Measurements from ENCODE around the gene SEMA3C.

Gene SEMA3C

GRCh38 chr7:80807166-80807900, 111.5 kb downstream of the SEMA3C start:
- H3K9ac ChIP-seq (ENCODE audit: low read length) = no peak overlapping the region
- no peak overlapping the region for H3K4me3 ChIP-seq (ENCODE audit: low read depth in 1 of 2, low read length in 2 of 2)
- no peaks in the 10 kb centered on the region for H3K9me3 ChIP-seq (ENCODE audit: low read length)
- H3K36me3 ChIP-seq (ENCODE audit: insufficient read depth, low read length) = peaks cover 11% of the 10 kb centered on the region
- H3K27me3 ChIP-seq (ENCODE audit: control insufficient read depth in 1 of 2, insufficient read depth in 2 of 2, low read length in 2 of 2) = no peaks in the 10 kb centered on the region
- no peak overlapping the region for H3K27ac ChIP-seq (ENCODE audit: low read depth, low read length)
- H3K4me1 ChIP-seq (ENCODE audit: insufficient read depth, low read length) = peaks cover 12% of the 10 kb centered on the region

GRCh38 chr7:80806663-80807062, 112.2 kb downstream of the SEMA3C start:
- no peak overlapping the region for H3K27ac ChIP-seq (ENCODE audit: low read depth, low read length)

GRCh38 chr7:80804589-80804988, 114.3 kb downstream of the SEMA3C start:
- no peaks in the 10 kb centered on the region for H3K9me3 ChIP-seq (ENCODE audit: low read length)
- no peaks in the 10 kb centered on the region for H3K27me3 ChIP-seq (ENCODE audit: control insufficient read depth in 1 of 2, insufficient read depth in 2 of 2, low read length in 2 of 2)
- H3K36me3 ChIP-seq (ENCODE audit: insufficient read depth, low read length) = peaks cover 8% of the 10 kb centered on the region
- no peak overlapping the region for H3K4me3 ChIP-seq (ENCODE audit: low read depth in 1 of 2, low read length in 2 of 2)
- no peak overlapping the region for H3K9ac ChIP-seq (ENCODE audit: low read length)
- H3K4me1 ChIP-seq (ENCODE audit: insufficient read depth, low read length) = peaks cover 12% of the 10 kb centered on the region
- H3K27ac ChIP-seq (ENCODE audit: low read depth, low read length) = no peak overlapping the region

More at GRCh38 chr7:80806663-80807062, 112.2 kb downstream of the SEMA3C start:
- peaks cover 11% of the 10 kb centered on the region for H3K36me3 ChIP-seq (ENCODE audit: insufficient read depth, low read length)
- no peak overlapping the region for H3K9ac ChIP-seq (ENCODE audit: low read length)
- H3K27me3 ChIP-seq (ENCODE audit: control insufficient read depth in 1 of 2, insufficient read depth in 2 of 2, low read length in 2 of 2) = no peaks in the 10 kb centered on the region
- peaks cover 12% of the 10 kb centered on the region for H3K4me1 ChIP-seq (ENCODE audit: insufficient read depth, low read length)
- H3K4me3 ChIP-seq (ENCODE audit: low read depth in 1 of 2, low read length in 2 of 2) = no peak overlapping the region
- no peaks in the 10 kb centered on the region for H3K9me3 ChIP-seq (ENCODE audit: low read length)

- H3K27ac ChIP-seq (ENCODE audit: low read depth, low read length) = no peak overlapping the region
- H3K9ac ChIP-seq (ENCODE audit: low read length) = no peak overlapping the region
- no peaks in the 10 kb centered on the region for H3K27me3 ChIP-seq (ENCODE audit: control insufficient read depth in 1 of 2, insufficient read depth in 2 of 2, low read length in 2 of 2)
- peaks cover 11% of the 10 kb centered on the region for H3K4me1 ChIP-seq (ENCODE audit: insufficient read depth, low read length)
- H3K36me3 ChIP-seq (ENCODE audit: insufficient read depth, low read length) = no peaks in the 10 kb centered on the region
- no peak overlapping the region for H3K4me3 ChIP-seq (ENCODE audit: low read depth in 1 of 2, low read length in 2 of 2)
- no peaks in the 10 kb centered on the region for H3K9me3 ChIP-seq (ENCODE audit: low read length)
Observed at GRCh38 chr7:80802527-80802926, 116.3 kb downstream of the SEMA3C start.

GRCh38 chr7:80794631-80795573, 123.9 kb downstream of the SEMA3C start:
- Histone ChIP-seq H3K9ac (ENCODE audit: low read length) (no peak overlapping the region), H3K27ac (ENCODE audit: low read depth, low read length) (peak overlapping the region; percentile 47)

GRCh38 chr7:80791509-80791929, 127.3 kb downstream of the SEMA3C start:
- Histone ChIP-seq H3K27me3 (ENCODE audit: control insufficient read depth in 1 of 2, insufficient read depth in 2 of 2, low read length in 2 of 2) (no peaks in the 10 kb centered on the region), H3K4me1 (ENCODE audit: insufficient read depth, low read length) (peaks cover 30% of the 10 kb centered on the region), H3K27ac (ENCODE audit: low read depth, low read length) (peak overlapping the region; percentile 8), H3K36me3 (ENCODE audit: insufficient read depth, low read length) (peaks cover 12% of the 10 kb centered on the region), H3K9me3 (ENCODE audit: low read length) (no peaks in the 10 kb centered on the region), H3K4me3 (ENCODE audit: low read depth in 1 of 2, low read length in 2 of 2) (no peak overlapping the region), H3K9ac (ENCODE audit: low read length) (no peak overlapping the region)

More at GRCh38 chr7:80794631-80795573, 123.9 kb downstream of the SEMA3C start:
- Histone ChIP-seq H3K27me3 (ENCODE audit: control insufficient read depth in 1 of 2, insufficient read depth in 2 of 2, low read length in 2 of 2) (no peaks in the 10 kb centered on the region), H3K4me3 (ENCODE audit: low read depth in 1 of 2, low read length in 2 of 2) (no peak overlapping the region), H3K9me3 (ENCODE audit: low read length) (no peaks in the 10 kb centered on the region), H3K4me1 (ENCODE audit: insufficient read depth, low read length) (peaks cover 28% of the 10 kb centered on the region), H3K36me3 (ENCODE audit: insufficient read depth, low read length) (peaks cover 7% of the 10 kb centered on the region)

GRCh38 chr7:80790877-80791276, 128.0 kb downstream of the SEMA3C start:
- Histone ChIP-seq H3K4me3 (ENCODE audit: low read depth in 1 of 2, low read length in 2 of 2) (no peak overlapping the region), H3K27me3 (ENCODE audit: control insufficient read depth in 1 of 2, insufficient read depth in 2 of 2, low read length in 2 of 2) (no peaks in the 10 kb centered on the region), H3K9me3 (ENCODE audit: low read length) (no peaks in the 10 kb centered on the region), H3K4me1 (ENCODE audit: insufficient read depth, low read length) (peaks cover 30% of the 10 kb centered on the region), H3K36me3 (ENCODE audit: insufficient read depth, low read length) (peaks cover 12% of the 10 kb centered on the region), H3K9ac (ENCODE audit: low read length) (no peak overlapping the region), H3K27ac (ENCODE audit: low read depth, low read length) (peak overlapping the region; percentile 79)

- Histone ChIP-seq H3K9ac (ENCODE audit: low read length) (no peak overlapping the region), H3K4me1 (ENCODE audit: insufficient read depth, low read length) (peaks cover 50% of the 10 kb centered on the region), H3K27ac (ENCODE audit: low read depth, low read length) (peak overlapping the region; percentile 7), H3K4me3 (ENCODE audit: low read depth in 1 of 2, low read length in 2 of 2) (no peak overlapping the region), H3K36me3 (ENCODE audit: insufficient read depth, low read length) (peaks cover 5% of the 10 kb centered on the region), H3K9me3 (ENCODE audit: low read length) (no peaks in the 10 kb centered on the region), H3K27me3 (ENCODE audit: control insufficient read depth in 1 of 2, insufficient read depth in 2 of 2, low read length in 2 of 2) (no peaks in the 10 kb centered on the region)
Observed at GRCh38 chr7:80787721-80788120, 131.1 kb downstream of the SEMA3C start.

GRCh38 chr7:80785961-80786536, 132.8 kb downstream of the SEMA3C start:
- no peaks in the 10 kb centered on the region for H3K27me3 ChIP-seq (ENCODE audit: control insufficient read depth in 1 of 2, insufficient read depth in 2 of 2, low read length in 2 of 2)
- no peaks in the 10 kb centered on the region for H3K9me3 ChIP-seq (ENCODE audit: low read length)
- H3K36me3 ChIP-seq (ENCODE audit: insufficient read depth, low read length) = peaks cover 5% of the 10 kb centered on the region
- no peak overlapping the region for H3K4me3 ChIP-seq (ENCODE audit: low read depth in 1 of 2, low read length in 2 of 2)
- peaks cover 49% of the 10 kb centered on the region for H3K4me1 ChIP-seq (ENCODE audit: insufficient read depth, low read length)
- no peak overlapping the region for H3K27ac ChIP-seq (ENCODE audit: low read depth, low read length)
- no peak overlapping the region for H3K9ac ChIP-seq (ENCODE audit: low read length)

GRCh38 chr7:80785276-80785675, 133.6 kb downstream of the SEMA3C start:
- no peak overlapping the region for H3K4me3 ChIP-seq (ENCODE audit: low read depth in 1 of 2, low read length in 2 of 2)
- no peaks in the 10 kb centered on the region for H3K27me3 ChIP-seq (ENCODE audit: control insufficient read depth in 1 of 2, insufficient read depth in 2 of 2, low read length in 2 of 2)
- no peak overlapping the region for H3K9ac ChIP-seq (ENCODE audit: low read length)
- H3K9me3 ChIP-seq (ENCODE audit: low read length) = no peaks in the 10 kb centered on the region
- no peak overlapping the region for H3K27ac ChIP-seq (ENCODE audit: low read depth, low read length)
- peaks cover 50% of the 10 kb centered on the region for H3K4me1 ChIP-seq (ENCODE audit: insufficient read depth, low read length)
- H3K36me3 ChIP-seq (ENCODE audit: insufficient read depth, low read length) = peaks cover 5% of the 10 kb centered on the region

- peak overlapping the region; percentile 66 for H3K27ac ChIP-seq (ENCODE audit: low read depth, low read length)
- no peak overlapping the region for H3K4me3 ChIP-seq (ENCODE audit: low read depth in 1 of 2, low read length in 2 of 2)
- no peaks in the 10 kb centered on the region for H3K9me3 ChIP-seq (ENCODE audit: low read length)
- no peaks in the 10 kb centered on the region for H3K27me3 ChIP-seq (ENCODE audit: control insufficient read depth in 1 of 2, insufficient read depth in 2 of 2, low read length in 2 of 2)
- no peak overlapping the region for H3K9ac ChIP-seq (ENCODE audit: low read length)
- peaks cover 54% of the 10 kb centered on the region for H3K4me1 ChIP-seq (ENCODE audit: insufficient read depth, low read length)
- H3K36me3 ChIP-seq (ENCODE audit: insufficient read depth, low read length) = peaks cover 5% of the 10 kb centered on the region
Observed at GRCh38 chr7:80783678-80784327, 135.0 kb downstream of the SEMA3C start.
